Measurements from ENCODE around the gene FZR1.

DNA sequence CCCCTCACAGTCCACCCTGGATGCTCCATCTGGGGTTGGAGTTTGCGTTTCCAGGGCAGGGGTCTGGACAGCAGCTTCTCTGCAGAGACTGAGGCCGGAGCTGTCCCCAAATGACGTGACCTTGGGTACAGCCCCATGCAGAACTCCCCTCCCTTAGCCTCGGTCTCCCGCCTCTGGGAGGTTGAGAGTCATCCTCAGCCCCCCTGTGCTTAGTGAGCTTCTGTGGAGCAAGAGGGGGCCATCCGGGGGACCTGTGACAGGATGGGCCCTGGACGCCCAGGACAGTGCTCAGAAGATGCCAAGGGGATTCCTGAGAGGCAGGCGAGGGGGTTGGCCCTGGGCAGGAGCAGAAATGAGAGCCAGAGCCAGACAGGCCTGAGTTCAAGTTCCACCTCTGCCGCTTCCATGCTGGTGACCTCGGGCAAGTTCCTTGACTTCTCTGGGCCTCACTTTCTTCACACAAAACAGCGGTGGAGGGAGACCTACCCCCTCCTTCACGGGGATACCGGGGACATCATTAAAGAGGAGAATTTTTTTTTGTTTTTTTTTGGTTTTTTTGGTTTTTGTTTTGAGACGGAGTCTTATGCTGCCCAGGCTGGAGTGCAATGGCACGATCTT lies 46.0 kb upstream of the FZR1 start:
- TF ChIP-seq CTCF (IDR thresholded peaks at IDR 0.05) (no peak), POLR2A (IDR thresholded peaks at IDR 0.05) (no peak)

All from testis (tissue), 2 donors.